ENCODE data around the gene FMN1.

The FMN1 gene

GRCh38 chr15:33043636-33044035 lies 150.9 kb downstream of the FMN1 start:
- Histone ChIP-seq H3K4me1 (ENCODE audit: control insufficient read depth in 1 of 2, insufficient read depth in 2 of 2, low read length in 2 of 2) (peaks cover 0 to 6% of the 10 kb centered on the region in 2 donors), H3K27ac (ENCODE audit: low read length) (no peak overlapping the region), H3K9me3 (ENCODE audit: control insufficient read depth in 1 of 2, low read length in 2 of 2) (peaks cover 0 to 10% of the 10 kb centered on the region in 2 donors), H3K4me3 (ENCODE audit: low read depth in 1 of 2, low read length in 2 of 2) (no peak overlapping the region), H3K27me3 (ENCODE audit: low read depth, low read length) (no peaks in the 10 kb centered on the region), H3K36me3 (ENCODE audit: control insufficient read depth in 1 of 2, insufficient read depth in 2 of 2, low read length in 2 of 2) (no peaks in the 10 kb centered on the region)

GRCh38 chr15:33040496-33040895 lies 154.0 kb downstream of the FMN1 start:
- Histone ChIP-seq H3K36me3 (ENCODE audit: control insufficient read depth in 1 of 2, insufficient read depth in 2 of 2, low read length in 2 of 2) (no peaks in the 10 kb centered on the region), H3K4me1 (ENCODE audit: control insufficient read depth in 1 of 2, insufficient read depth in 2 of 2, low read length in 2 of 2) (peaks cover 0 to 8% of the 10 kb centered on the region in 2 donors), H3K9me3 (ENCODE audit: control insufficient read depth in 1 of 2, low read length in 2 of 2) (peaks cover 0 to 10% of the 10 kb centered on the region in 2 donors)

GRCh38 chr15:33034588-33034987 lies 159.9 kb downstream of the FMN1 start:
- Histone ChIP-seq H3K4me1 (ENCODE audit: control insufficient read depth in 1 of 2, insufficient read depth in 2 of 2, low read length in 2 of 2) (peaks cover 0 to 4% of the 10 kb centered on the region in 2 donors), H3K36me3 (ENCODE audit: control insufficient read depth in 1 of 2, insufficient read depth in 2 of 2, low read length in 2 of 2) (no peaks in the 10 kb centered on the region), H3K9me3 (ENCODE audit: control insufficient read depth in 1 of 2, low read length in 2 of 2) (no peaks in the 10 kb centered on the region), H3K4me3 (ENCODE audit: low read depth in 1 of 2, low read length in 2 of 2) (no peak overlapping the region), H3K27ac (ENCODE audit: low read length) (no peak overlapping the region), H3K27me3 (ENCODE audit: low read depth, low read length) (no peaks in the 10 kb centered on the region)

More at GRCh38 chr15:33040496-33040895, 154.0 kb downstream of the FMN1 start:
- no peak overlapping the region for H3K4me3 ChIP-seq (ENCODE audit: low read depth in 1 of 2, low read length in 2 of 2)
- no peaks in the 10 kb centered on the region for H3K27me3 ChIP-seq (ENCODE audit: low read depth, low read length)
- H3K27ac ChIP-seq (ENCODE audit: low read length): no peak overlapping the region

- no peak overlapping the region for H3K4me3 ChIP-seq (ENCODE audit: low read depth in 1 of 2, low read length in 2 of 2)
- peaks cover 0 to 7% of the 10 kb centered on the region in 2 donors for H3K4me1 ChIP-seq (ENCODE audit: control insufficient read depth in 1 of 2, insufficient read depth in 2 of 2, low read length in 2 of 2)
- H3K27ac ChIP-seq (ENCODE audit: low read length): no peak overlapping the region
- H3K9me3 ChIP-seq (ENCODE audit: control insufficient read depth in 1 of 2, low read length in 2 of 2): no peaks in the 10 kb centered on the region
- H3K36me3 ChIP-seq (ENCODE audit: control insufficient read depth in 1 of 2, insufficient read depth in 2 of 2, low read length in 2 of 2): no peaks in the 10 kb centered on the region
- no peaks in the 10 kb centered on the region for H3K27me3 ChIP-seq (ENCODE audit: low read depth, low read length)
Measured at GRCh38 chr15:33032053-33032452, 162.5 kb downstream of the FMN1 start.

GRCh38 chr15:33031324-33031821 lies 163.1 kb downstream of the FMN1 start:
- Histone ChIP-seq H3K4me1 (ENCODE audit: control insufficient read depth in 1 of 2, insufficient read depth in 2 of 2, low read length in 2 of 2) (peaks cover 0 to 11% of the 10 kb centered on the region in 2 donors), H3K9me3 (ENCODE audit: control insufficient read depth in 1 of 2, low read length in 2 of 2) (no peaks in the 10 kb centered on the region), H3K36me3 (ENCODE audit: control insufficient read depth in 1 of 2, insufficient read depth in 2 of 2, low read length in 2 of 2) (no peaks in the 10 kb centered on the region), H3K4me3 (ENCODE audit: low read depth in 1 of 2, low read length in 2 of 2) (no peak overlapping the region), H3K27me3 (ENCODE audit: low read depth, low read length) (no peaks in the 10 kb centered on the region), H3K27ac (ENCODE audit: low read length) (no peak overlapping the region)

GRCh38 chr15:33030315-33030714 lies 164.2 kb downstream of the FMN1 start:
- Histone ChIP-seq H3K27ac (ENCODE audit: low read length) (no peak overlapping the region), H3K27me3 (ENCODE audit: low read depth, low read length) (no peaks in the 10 kb centered on the region), H3K4me3 (ENCODE audit: low read depth in 1 of 2, low read length in 2 of 2) (no peak overlapping the region), H3K4me1 (ENCODE audit: control insufficient read depth in 1 of 2, insufficient read depth in 2 of 2, low read length in 2 of 2) (peaks cover 0 to 11% of the 10 kb centered on the region in 2 donors), H3K9me3 (ENCODE audit: control insufficient read depth in 1 of 2, low read length in 2 of 2) (no peaks in the 10 kb centered on the region), H3K36me3 (ENCODE audit: control insufficient read depth in 1 of 2, insufficient read depth in 2 of 2, low read length in 2 of 2) (no peaks in the 10 kb centered on the region)

- Histone ChIP-seq H3K4me1 (ENCODE audit: control insufficient read depth in 1 of 2, insufficient read depth in 2 of 2, low read length in 2 of 2) (peaks cover 0 to 11% of the 10 kb centered on the region in 2 donors), H3K9me3 (ENCODE audit: control insufficient read depth in 1 of 2, low read length in 2 of 2) (no peaks in the 10 kb centered on the region), H3K36me3 (ENCODE audit: control insufficient read depth in 1 of 2, insufficient read depth in 2 of 2, low read length in 2 of 2) (no peaks in the 10 kb centered on the region), H3K27me3 (ENCODE audit: low read depth, low read length) (no peaks in the 10 kb centered on the region), H3K27ac (ENCODE audit: low read length) (peak overlapping the region; percentile 3), H3K4me3 (ENCODE audit: low read depth in 1 of 2, low read length in 2 of 2) (no peak overlapping the region)
Measured at GRCh38 chr15:33029109-33029652, 165.3 kb downstream of the FMN1 start.

GRCh38 chr15:33028495-33028894 lies 166.0 kb downstream of the FMN1 start:
- Histone ChIP-seq H3K9me3 (ENCODE audit: control insufficient read depth in 1 of 2, low read length in 2 of 2) (no peaks in the 10 kb centered on the region), H3K4me1 (ENCODE audit: control insufficient read depth in 1 of 2, insufficient read depth in 2 of 2, low read length in 2 of 2) (peaks cover 0 to 11% of the 10 kb centered on the region in 2 donors), H3K27ac (ENCODE audit: low read length) (no peak overlapping the region), H3K27me3 (ENCODE audit: low read depth, low read length) (no peaks in the 10 kb centered on the region), H3K36me3 (ENCODE audit: control insufficient read depth in 1 of 2, insufficient read depth in 2 of 2, low read length in 2 of 2) (no peaks in the 10 kb centered on the region), H3K4me3 (ENCODE audit: low read depth in 1 of 2, low read length in 2 of 2) (no peak overlapping the region)

- no peaks in the 10 kb centered on the region for H3K9me3 ChIP-seq (ENCODE audit: control insufficient read depth in 1 of 2, low read length in 2 of 2)
- H3K36me3 ChIP-seq (ENCODE audit: control insufficient read depth in 1 of 2, insufficient read depth in 2 of 2, low read length in 2 of 2): no peaks in the 10 kb centered on the region
- no peak overlapping the region for H3K4me3 ChIP-seq (ENCODE audit: low read depth in 1 of 2, low read length in 2 of 2)
- no peaks in the 10 kb centered on the region for H3K27me3 ChIP-seq (ENCODE audit: low read depth, low read length)
- H3K4me1 ChIP-seq (ENCODE audit: control insufficient read depth in 1 of 2, insufficient read depth in 2 of 2, low read length in 2 of 2): peaks cover 0 to 14% of the 10 kb centered on the region in 2 donors
- no peak overlapping the region for H3K27ac ChIP-seq (ENCODE audit: low read length)
Measured at GRCh38 chr15:33027306-33028035, 167.0 kb downstream of the FMN1 start.

GRCh38 chr15:33026614-33027013 lies 167.9 kb downstream of the FMN1 start:
- no peaks in the 10 kb centered on the region for H3K36me3 ChIP-seq (ENCODE audit: control insufficient read depth in 1 of 2, insufficient read depth in 2 of 2, low read length in 2 of 2)
- H3K9me3 ChIP-seq (ENCODE audit: control insufficient read depth in 1 of 2, low read length in 2 of 2): no peaks in the 10 kb centered on the region
- no peaks in the 10 kb centered on the region for H3K27me3 ChIP-seq (ENCODE audit: low read depth, low read length)
- no peak overlapping the region for H3K27ac ChIP-seq (ENCODE audit: low read length)
- H3K4me3 ChIP-seq (ENCODE audit: low read depth in 1 of 2, low read length in 2 of 2): no peak overlapping the region
- H3K4me1 ChIP-seq (ENCODE audit: control insufficient read depth in 1 of 2, insufficient read depth in 2 of 2, low read length in 2 of 2): peaks cover 0 to 19% of the 10 kb centered on the region in 2 donors

GRCh38 chr15:33022629-33023028 lies 171.9 kb downstream of the FMN1 start:
- Histone ChIP-seq H3K9me3 (ENCODE audit: control insufficient read depth in 1 of 2, low read length in 2 of 2) (no peaks in the 10 kb centered on the region), H3K4me1 (ENCODE audit: control insufficient read depth in 1 of 2, insufficient read depth in 2 of 2, low read length in 2 of 2) (peaks cover 0 to 19% of the 10 kb centered on the region in 2 donors), H3K36me3 (ENCODE audit: control insufficient read depth in 1 of 2, insufficient read depth in 2 of 2, low read length in 2 of 2) (no peaks in the 10 kb centered on the region), H3K27me3 (ENCODE audit: low read depth, low read length) (no peaks in the 10 kb centered on the region), H3K27ac (ENCODE audit: low read length) (no peak overlapping the region), H3K4me3 (ENCODE audit: low read depth in 1 of 2, low read length in 2 of 2) (no peak overlapping the region)

Measured in muscle layer of duodenum (tissue), 2 donors.